GM23338 (cell line): ENCODE results near the gene ENTHD1. TPM values are rescaled to one million over a fixed set of nuclear protein-coding genes. Genes with fewer than 3 reads are reported as not detected.

ENCODE experiments used
- ATAC-seq: fragments of 200-7000 bp; cut with Tn5 transposase; 3 replicates; pipeline ENCODE4 v1.9.1; 2020
- DNase-seq: peaks from one replicate; pipeline ENCODE4 v3.0.0-alpha.2; 2015; ENCODE audit warnings: low spot score
- H2AFZ ChIP-seq: fragments of 200-600 bp; sonication (generic); 2 replicates; pipeline ENCODE4 v1.8.0; 2016; ENCODE audit warnings: antibody characterized with exemption, mild to moderate bottlenecking, moderate library complexity
- H3F3A ChIP-seq: fragments of 200-600 bp; sonication (generic); replicated peaks from 2 replicates; pipeline ENCODE4 v1.8.0; 2017; ENCODE audit warnings: antibody characterized with exemption, mixed run types, low read depth
- H3K27ac ChIP-seq: fragments of 200-600 bp; sonication (generic); 2 replicates; pipeline ENCODE4 v1.6.1; 2016; ENCODE audit warnings: low read depth
- H3K27me3 ChIP-seq: fragments of 200-600 bp; sonication (generic); 2 replicates; pipeline ENCODE4 v1.8.0; 2016; ENCODE audit warnings: mild to moderate bottlenecking, mixed run types, moderate library complexity; ENCODE audit not compliant: insufficient read depth
- H3K36me3 ChIP-seq: fragments of 200-600 bp; sonication (generic); 2 replicates; pipeline ENCODE4 v1.8.0; 2016; ENCODE audit warnings: mild to moderate bottlenecking; ENCODE audit not compliant: insufficient read depth
- H3K4me1 ChIP-seq: fragments of 200-600 bp; sonication (generic); 2 replicates; pipeline ENCODE4 v1.8.0; 2016; ENCODE audit warnings: mild to moderate bottlenecking, moderate library complexity; ENCODE audit not compliant: insufficient read depth
- H3K4me2 ChIP-seq: fragments of 200-600 bp; sonication (generic); 2 replicates; pipeline ENCODE4 v1.7.1; 2017; ENCODE audit warnings: mixed run types
- H3K4me3 ChIP-seq: fragments of 200-600 bp; sonication (generic); 2 replicates; pipeline ENCODE4 v1.6.1; 2016; ENCODE audit warnings: mixed run types
- H3K79me2 ChIP-seq: fragments of 200-600 bp; sonication (generic); replicated peaks from 2 replicates; pipeline ENCODE4 v1.8.0; 2017; ENCODE audit warnings: mild to moderate bottlenecking; ENCODE audit not compliant: insufficient read depth
- H3K9me2 ChIP-seq: fragments of 200-600 bp; sonication (generic); 2 replicates; pipeline ENCODE4 v1.8.0; 2017; ENCODE audit not compliant: insufficient read depth
- H4K20me1 ChIP-seq: fragments of 200-600 bp; sonication (generic); replicated peaks from 2 replicates; pipeline ENCODE4 v1.8.0; 2017; ENCODE audit warnings: mild to moderate bottlenecking; ENCODE audit not compliant: insufficient read depth
- H3K27ac Mint-ChIP-seq: 2 replicates; pipeline ENCODE4 v1.8.0; 2020; ENCODE audit warnings: inconsistent platforms, mild to moderate bottlenecking, moderate library complexity, mixed read lengths
- H3K27me3 Mint-ChIP-seq: 3 replicates; pipeline ENCODE4 v1.8.0; 2022; ENCODE audit warnings: low read depth, mild to moderate bottlenecking, moderate library complexity, mixed read lengths, inconsistent platforms; ENCODE audit not compliant: insufficient read depth, poor library complexity
- H3K36me3 Mint-ChIP-seq: 3 replicates; pipeline ENCODE4 v1.8.0; 2021; ENCODE audit warnings: low read depth, mild to moderate bottlenecking, inconsistent platforms, moderate library complexity, mixed read lengths
- H3K4me1 Mint-ChIP-seq: 3 replicates; pipeline ENCODE4 v1.8.0; 2020; ENCODE audit warnings: mild to moderate bottlenecking, inconsistent platforms, mixed read lengths
- H3K4me3 Mint-ChIP-seq: 3 replicates; pipeline ENCODE4 v1.8.0; 2021; ENCODE audit warnings: moderate library complexity, mild to moderate bottlenecking, inconsistent platforms, mixed read lengths
- H3K9me3 Mint-ChIP-seq: 3 replicates; pipeline ENCODE4 v1.8.0; 2020; ENCODE audit warnings: moderate library complexity, mild to moderate bottlenecking, inconsistent platforms, mixed read lengths
- CREB1 ChIP-seq: fragments of 250-450 bp; sonication (Bioruptor Pico); IDR thresholded peaks from 2 replicates; pipeline ENCODE4 v1.5.0; 2020; ENCODE audit warnings: low read depth, mild to moderate bottlenecking, moderate library complexity
- EZH2phosphoT487 ChIP-seq: fragments of 200-600 bp; sonication (generic); IDR thresholded peaks from one replicate; pipeline ENCODE4 v1.8.1; 2018; ENCODE audit warnings: antibody characterized with exemption; ENCODE audit not compliant: unreplicated experiment
- JUNB ChIP-seq: IDR thresholded peaks from one replicate; pipeline ENCODE4 v1.6.1; 2016; ENCODE audit warnings: antibody characterized with exemption; ENCODE audit not compliant: unreplicated experiment
- STAT1 ChIP-seq: IDR thresholded peaks from one replicate; pipeline ENCODE4 v1.6.1; 2016; ENCODE audit warnings: antibody characterized with exemption; ENCODE audit not compliant: unreplicated experiment
- ZNF462 ChIP-seq: fragments of 250-450 bp; sonication (Bioruptor Pico); IDR thresholded peaks from 2 replicates; pipeline ENCODE4 v1.5.0; 2020; ENCODE audit warnings: mild to moderate bottlenecking, moderate library complexity
- polyA plus RNA-seq: library from polyadenylated mRNA; unstranded; fragments of >200 nt; fragmentation: Nextera tagmentation; extraction: Ambion mirVana; gene quantifications from 2 replicates; pipeline ENCODE4 v1.2.1, GENCODE V29; 2016
- total RNA-seq: library from RNA; depleted of rRNA; stranded (reverse); fragments of >200 nt; shearing (Covaris generic); gene quantifications from 2 replicates; pipeline ENCODE4 v1.2.3, GENCODE V29; 2014
- TF ChIP-seq, protein P1 (sequence below): IDR thresholded peaks from one replicate; pipeline ENCODE4 v1.6.1; 2018; ENCODE audit warnings: antibody characterized with exemption; ENCODE audit not compliant: unreplicated experiment

Gene ENTHD1
- total and polyA plus RNA-seq, 2 experiments from 2014 or later = not detected

DNA sequence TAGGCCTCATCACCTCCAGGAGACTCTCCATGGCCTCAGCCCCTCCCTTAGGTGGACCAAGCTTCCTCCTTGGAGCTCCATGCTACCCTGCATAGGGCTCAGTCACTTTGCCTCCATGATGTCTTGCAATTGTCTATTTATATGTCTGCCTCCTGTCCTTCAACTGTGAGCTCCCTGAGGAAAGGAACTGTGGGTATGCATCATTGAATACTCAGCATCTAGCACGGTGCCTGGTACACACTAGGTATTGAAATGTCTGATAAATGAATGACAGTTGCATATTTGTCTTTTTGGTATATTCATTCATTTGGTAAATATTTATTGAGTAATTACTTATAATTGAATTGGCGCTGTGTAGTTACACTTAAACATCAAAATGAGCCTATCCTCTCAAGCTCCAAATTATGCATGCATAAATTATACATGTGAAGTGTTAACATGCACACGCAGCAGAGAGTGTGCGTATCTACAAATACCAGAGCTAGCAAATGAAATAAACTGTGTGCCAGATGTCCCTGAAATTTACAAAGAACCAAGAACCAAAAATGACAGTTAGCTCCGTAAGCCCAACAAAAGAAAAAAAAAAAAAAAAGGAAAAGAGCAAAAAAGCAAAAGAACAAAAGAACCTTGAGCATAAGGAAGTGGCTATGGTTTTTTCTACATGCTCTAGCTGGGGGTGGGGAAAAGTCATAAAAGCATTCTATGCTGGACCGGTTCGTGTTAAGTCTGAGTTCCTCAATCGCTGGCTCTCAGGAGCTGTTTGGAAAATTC lies 32.5 kb upstream of the ENTHD1 start:
- no peaks in the 10 kb centered on the region for H4K20me1 ChIP-seq
- Mint-ChIP-seq H3K4me3 (no peak overlapping the region), H3K9me3 (no peaks in the 10 kb centered on the region), H3K4me1 (peaks cover 16% of the 10 kb centered on the region), H3K27me3 (no peaks in the 10 kb centered on the region), H3K27ac (no peak overlapping the region), H3K36me3 (no peaks in the 10 kb centered on the region)
- no peak overlapping the region for H3K27ac ChIP-seq
- H3F3A ChIP-seq = no peaks in the 10 kb centered on the region
- TF ChIP-seq JUNB (no peak), ZNF462 (no peak), STAT1 (no peak), CREB1 (CRISPR knock-in tag) (no peak), EZH2phosphoT487 (no peak)
- TF ChIP-seq, protein P1, sequence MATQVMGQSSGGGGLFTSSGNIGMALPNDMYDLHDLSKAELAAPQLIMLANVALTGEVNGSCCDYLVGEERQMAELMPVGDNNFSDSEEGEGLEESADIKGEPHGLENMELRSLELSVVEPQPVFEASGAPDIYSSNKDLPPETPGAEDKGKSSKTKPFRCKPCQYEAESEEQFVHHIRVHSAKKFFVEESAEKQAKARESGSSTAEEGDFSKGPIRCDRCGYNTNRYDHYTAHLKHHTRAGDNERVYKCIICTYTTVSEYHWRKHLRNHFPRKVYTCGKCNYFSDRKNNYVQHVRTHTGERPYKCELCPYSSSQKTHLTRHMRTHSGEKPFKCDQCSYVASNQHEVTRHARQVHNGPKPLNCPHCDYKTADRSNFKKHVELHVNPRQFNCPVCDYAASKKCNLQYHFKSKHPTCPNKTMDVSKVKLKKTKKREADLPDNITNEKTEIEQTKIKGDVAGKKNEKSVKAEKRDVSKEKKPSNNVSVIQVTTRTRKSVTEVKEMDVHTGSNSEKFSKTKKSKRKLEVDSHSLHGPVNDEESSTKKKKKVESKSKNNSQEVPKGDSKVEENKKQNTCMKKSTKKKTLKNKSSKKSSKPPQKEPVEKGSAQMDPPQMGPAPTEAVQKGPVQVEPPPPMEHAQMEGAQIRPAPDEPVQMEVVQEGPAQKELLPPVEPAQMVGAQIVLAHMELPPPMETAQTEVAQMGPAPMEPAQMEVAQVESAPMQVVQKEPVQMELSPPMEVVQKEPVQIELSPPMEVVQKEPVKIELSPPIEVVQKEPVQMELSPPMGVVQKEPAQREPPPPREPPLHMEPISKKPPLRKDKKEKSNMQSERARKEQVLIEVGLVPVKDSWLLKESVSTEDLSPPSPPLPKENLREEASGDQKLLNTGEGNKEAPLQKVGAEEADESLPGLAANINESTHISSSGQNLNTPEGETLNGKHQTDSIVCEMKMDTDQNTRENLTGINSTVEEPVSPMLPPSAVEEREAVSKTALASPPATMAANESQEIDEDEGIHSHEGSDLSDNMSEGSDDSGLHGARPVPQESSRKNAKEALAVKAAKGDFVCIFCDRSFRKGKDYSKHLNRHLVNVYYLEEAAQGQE = no peak
- no peaks in the 10 kb centered on the region for H3K36me3 ChIP-seq
- peaks cover 6% of the 10 kb centered on the region; the same call in 1 of the 2 replicates for H3K4me1 ChIP-seq
- no peak for ATAC-seq
- H2AFZ ChIP-seq = 0 out of 2 replicates have a peak overlapping the region, but pooled peaks have one; percentile 70
- H3K27me3 ChIP-seq = no peaks in the 10 kb centered on the region
- no peaks in the 10 kb centered on the region for H3K9me2 ChIP-seq
- no peak overlapping the region for H3K4me2 ChIP-seq
- DNase-seq = no peak
- H3K79me2 ChIP-seq = no peaks in the 10 kb centered on the region
- H3K4me3 ChIP-seq = no peak overlapping the region
